ENCODE measurements around the gene TBX1.

TBX1 gene

GRCh38 chr22:19766511-19767426 lies 6.2 kb downstream of the TBX1 start:
- peak; percentile 43 for DNase-seq (ENCODE audit: extremely low read depth, insufficient read length)
- H3K27me3 ChIP-seq (replicated peaks; ENCODE audit: control insufficient read depth, insufficient read depth, low read length) = no peaks in the 10 kb centered on the region; the same call in none of the 2 replicates
- peak; percentile 49 for TF ChIP-seq CTCF (IDR thresholded peaks at IDR 0.05; ENCODE audit: insufficient read depth, low read length, poor library complexity, severe bottlenecking)
- H3K4me3 ChIP-seq (replicated peaks; ENCODE audit: low read depth, low read length) = peak overlapping the region; percentile 14; the same call in 1 of the 2 replicates
- H3K36me3 ChIP-seq (ENCODE audit: control insufficient read depth, insufficient read depth, low read length) = no peaks in the 10 kb centered on the region

GRCh38 chr22:19767427-19768341 lies 7.1 kb downstream of the TBX1 start:
- H3K27me3 ChIP-seq (replicated peaks; ENCODE audit: control insufficient read depth, insufficient read depth, low read length) = no peaks in the 10 kb centered on the region; the same call in none of the 2 replicates

GRCh38 chr22:19769393-19769715 lies 8.8 kb downstream of the TBX1 start:
- no peak overlapping the region for H3K4me3 ChIP-seq (replicated peaks; ENCODE audit: low read depth, low read length)
- no peaks in the 10 kb centered on the region; the same call in none of the 2 replicates for H3K27me3 ChIP-seq (replicated peaks; ENCODE audit: control insufficient read depth, insufficient read depth, low read length)
- no peaks in the 10 kb centered on the region for H3K36me3 ChIP-seq (ENCODE audit: control insufficient read depth, insufficient read depth, low read length)
- TF ChIP-seq CTCF (IDR thresholded peaks at IDR 0.05; ENCODE audit: insufficient read depth, low read length, poor library complexity, severe bottlenecking) = no peak
- DNase-seq (ENCODE audit: extremely low read depth, insufficient read length) = no peak

More at GRCh38 chr22:19767427-19768341, 7.1 kb downstream of the TBX1 start:
- Histone ChIP-seq H3K36me3 (ENCODE audit: control insufficient read depth, insufficient read depth, low read length) (no peaks in the 10 kb centered on the region), H3K4me3 (replicated peaks; ENCODE audit: low read depth, low read length) (no peak overlapping the region)
- no peak for TF ChIP-seq CTCF (IDR thresholded peaks at IDR 0.05; ENCODE audit: insufficient read depth, low read length, poor library complexity, severe bottlenecking)
- no peak for DNase-seq (ENCODE audit: extremely low read depth, insufficient read length)

- DNase-seq (ENCODE audit: extremely low read depth, insufficient read length) = no peak
- Histone ChIP-seq H3K36me3 (ENCODE audit: control insufficient read depth, insufficient read depth, low read length) (no peaks in the 10 kb centered on the region), H3K4me3 (replicated peaks; ENCODE audit: low read depth, low read length) (no peak overlapping the region), H3K27me3 (replicated peaks; ENCODE audit: control insufficient read depth, insufficient read depth, low read length) (no peaks in the 10 kb centered on the region; the same call in none of the 2 replicates)
- no peak for TF ChIP-seq CTCF (IDR thresholded peaks at IDR 0.05; ENCODE audit: insufficient read depth, low read length, poor library complexity, severe bottlenecking)
Observed at GRCh38 chr22:19770349-19771220, 10.0 kb downstream of the TBX1 start.

GRCh38 chr22:19772422-19772672 lies 11.8 kb downstream of the TBX1 start:
- no peak for DNase-seq (ENCODE audit: extremely low read depth, insufficient read length)
- Histone ChIP-seq H3K4me3 (replicated peaks; ENCODE audit: low read depth, low read length) (no peak overlapping the region), H3K27me3 (replicated peaks; ENCODE audit: control insufficient read depth, insufficient read depth, low read length) (no peaks in the 10 kb centered on the region; the same call in none of the 2 replicates)

More at GRCh38 chr22:19772422-19772672, 11.8 kb downstream of the TBX1 start:
- H3K36me3 ChIP-seq (ENCODE audit: control insufficient read depth, insufficient read depth, low read length) = no peaks in the 10 kb centered on the region
- TF ChIP-seq CTCF (IDR thresholded peaks at IDR 0.05; ENCODE audit: insufficient read depth, low read length, poor library complexity, severe bottlenecking) = no peak
